A673 (cell line): ENCODE results near the gene PRKACG. TPM values are rescaled to one million over a fixed set of nuclear protein-coding genes. Genes with fewer than 3 reads are reported as not detected.

Experiments used
- BruUV-seq: library from RNA; stranded (reverse); fragments of 400-500 nt; replicated peaks from 2 replicates; lab custom pipeline; 2021; lab: Mats Ljungman, UMichigan
- CTCF ChIA-PET: fragments of 300-600 bp; sonication (Branson Sonifier 250); formaldehyde crosslinking; loops from one replicate; lab custom pipeline; 2022; ENCODE audit warnings: antibody characterized with exemption; lab: Charles Lee
- POLR2A ChIA-PET: fragments of 300-600 bp; sonication (Branson Sonifier 250); formaldehyde crosslinking; loops from one replicate; lab custom pipeline; 2022; ENCODE audit warnings: antibody characterized with exemption; ENCODE audit not compliant: low non-redundant PET; lab: Charles Lee
- DNase-seq: peaks from one replicate; pipeline ENCODE4 v3.0.0-alpha.2; 2015; ENCODE audit warnings: low spot score
- H3K27ac ChIP-seq: fragments of 200-600 bp; sonication (generic); 2 replicates; pipeline ENCODE4 v1.5.1; 2016; ENCODE audit warnings: mixed run types, low read depth, mild to moderate bottlenecking, mixed read lengths, antibody characterized with exemption, low read length; ENCODE audit not compliant: poor library complexity, severe bottlenecking
- H3K27me3 ChIP-seq: fragments of 200-600 bp; sonication (generic); replicated peaks from 2 replicates; pipeline ENCODE4 v1.6.1; 2017; ENCODE audit warnings: mixed run types, low read depth, mild to moderate bottlenecking, mixed read lengths, antibody characterized with exemption, low read length; ENCODE audit not compliant: insufficient read depth, poor library complexity
- H3K36me3 ChIP-seq: fragments of 200-600 bp; sonication (generic); 2 replicates; pipeline ENCODE4 v1.6.1; 2016; ENCODE audit warnings: mixed run types, mild to moderate bottlenecking, mixed read lengths, antibody characterized with exemption, low read length; ENCODE audit not compliant: insufficient read depth, poor library complexity, severe bottlenecking
- H3K4me1 ChIP-seq: fragments of 200-600 bp; sonication (generic); 2 replicates; pipeline ENCODE4 v1.6.1; 2017; ENCODE audit warnings: mixed run types, mild to moderate bottlenecking, mixed read lengths, antibody characterized with exemption, low read length; ENCODE audit not compliant: insufficient read depth, poor library complexity, severe bottlenecking
- H3K4me3 ChIP-seq: fragments of 200-600 bp; sonication (generic); 2 replicates; pipeline ENCODE4 v1.5.1; 2016; ENCODE audit warnings: low read depth, mixed run types, mild to moderate bottlenecking, mixed read lengths, low read length; ENCODE audit not compliant: poor library complexity, severe bottlenecking
- H3K9me3 ChIP-seq: fragments of 200-600 bp; sonication (generic); 2 replicates; pipeline ENCODE4 v1.6.1; 2016; ENCODE audit warnings: mixed run types, low read depth, mild to moderate bottlenecking, mixed read lengths, antibody characterized with exemption, low read length; ENCODE audit not compliant: poor library complexity, severe bottlenecking
- CTCF ChIP-seq: fragments of 300-800, 200-600 bp; sonication (generic); conservative IDR thresholded peaks from 2 replicates; pipeline ENCODE4 v1.5.1; 2017; ENCODE audit warnings: low read depth, mild to moderate bottlenecking, antibody characterized with exemption, low read length, moderate library complexity, mixed read lengths
- EZH2 ChIP-seq: fragments of 200-600 bp; sonication (generic); IDR thresholded peaks from 2 replicates; pipeline ENCODE4 v1.6.1; 2017; ENCODE audit warnings: borderline replicate concordance, low read depth, mild to moderate bottlenecking, mixed read lengths, antibody characterized with exemption, low read length; ENCODE audit not compliant: poor library complexity, severe bottlenecking
- intact Hi-C: fragments of 100-400 bp; cut with micrococcal nuclease; formaldehyde crosslinking; loops from one replicate; pipeline ENCODE4 v1.10.0; 2022; ENCODE audit not compliant: unreplicated experiment
- total RNA-seq: library from RNA; stranded (reverse); gene quantifications from 2 replicates; pipeline ENCODE4 v1.2.3, GENCODE V29; 2021

The PRKACG gene
- total RNA-seq, 1 experiment from 2014 or later, result not detected

GRCh38 chr9:69013382-69013727 is 558 bp downstream of the PRKACG start:
- CTCF ChIA-PET, result no interaction called here

GRCh38 chr9:69012696-69013381 is 1.1 kb downstream of the PRKACG start:
- POLR2A ChIA-PET, result no interaction called here
- H3K36me3 ChIP-seq, result no peaks in the 10 kb centered on the region
- intact Hi-C loops, result no loop called here
- DNase-seq, result no peak
- no peak overlapping the region for H3K27ac ChIP-seq
- H3K4me3 ChIP-seq, result no peak overlapping the region
- CTCF ChIA-PET, result no interaction called here
- no TSS peak for BruUV-seq
- peaks cover 30% of the 10 kb centered on the region for H3K27me3 ChIP-seq
- TF ChIP-seq CTCF, result no peak
- no peak for TF ChIP-seq EZH2
- H3K4me1 ChIP-seq, result no peaks in the 10 kb centered on the region
- no peaks in the 10 kb centered on the region for H3K9me3 ChIP-seq

More at GRCh38 chr9:69013382-69013727, 558 bp downstream of the PRKACG start:
- Histone ChIP-seq H3K36me3 (no peaks in the 10 kb centered on the region), H3K4me1 (no peaks in the 10 kb centered on the region), H3K27me3 (peaks cover 25% of the 10 kb centered on the region), H3K9me3 (no peaks in the 10 kb centered on the region), H3K27ac (no peak overlapping the region), H3K4me3 (no peak overlapping the region)
- intact Hi-C loops, result no loop called here
- DNase-seq, result no peak
- POLR2A ChIA-PET, result no interaction called here
- no TSS peak for BruUV-seq
- TF ChIP-seq CTCF (no peak), EZH2 (no peak)

- DNase-seq, result no peak
- H3K27me3 ChIP-seq, result peaks cover 55% of the 10 kb centered on the region
- H3K4me3 ChIP-seq, result no peak overlapping the region
- ChIA-PET POLR2A (no interaction called here), CTCF (no interaction called here)
- TF ChIP-seq EZH2 (no peak), CTCF (no peak)
- H3K27ac ChIP-seq, result no peak overlapping the region
- no peaks in the 10 kb centered on the region for H3K9me3 ChIP-seq
- H3K4me1 ChIP-seq, result no peaks in the 10 kb centered on the region
- intact Hi-C loops, result no loop called here
- H3K36me3 ChIP-seq, result no peaks in the 10 kb centered on the region
- no TSS peak for BruUV-seq
Observed at GRCh38 chr9:69009708-69010107, 4.2 kb downstream of the PRKACG start.
